HG03196 (cell line): ENCODE results near the gene RAB11FIP4.

ENCODE experiments used
- ATAC-seq: cut with Tn5 transposase; IDR thresholded peaks from one replicate; pipeline ENCODE4 v1.9.1; 2021; ENCODE audit not compliant: unreplicated experiment

The RAB11FIP4 gene

DNA sequence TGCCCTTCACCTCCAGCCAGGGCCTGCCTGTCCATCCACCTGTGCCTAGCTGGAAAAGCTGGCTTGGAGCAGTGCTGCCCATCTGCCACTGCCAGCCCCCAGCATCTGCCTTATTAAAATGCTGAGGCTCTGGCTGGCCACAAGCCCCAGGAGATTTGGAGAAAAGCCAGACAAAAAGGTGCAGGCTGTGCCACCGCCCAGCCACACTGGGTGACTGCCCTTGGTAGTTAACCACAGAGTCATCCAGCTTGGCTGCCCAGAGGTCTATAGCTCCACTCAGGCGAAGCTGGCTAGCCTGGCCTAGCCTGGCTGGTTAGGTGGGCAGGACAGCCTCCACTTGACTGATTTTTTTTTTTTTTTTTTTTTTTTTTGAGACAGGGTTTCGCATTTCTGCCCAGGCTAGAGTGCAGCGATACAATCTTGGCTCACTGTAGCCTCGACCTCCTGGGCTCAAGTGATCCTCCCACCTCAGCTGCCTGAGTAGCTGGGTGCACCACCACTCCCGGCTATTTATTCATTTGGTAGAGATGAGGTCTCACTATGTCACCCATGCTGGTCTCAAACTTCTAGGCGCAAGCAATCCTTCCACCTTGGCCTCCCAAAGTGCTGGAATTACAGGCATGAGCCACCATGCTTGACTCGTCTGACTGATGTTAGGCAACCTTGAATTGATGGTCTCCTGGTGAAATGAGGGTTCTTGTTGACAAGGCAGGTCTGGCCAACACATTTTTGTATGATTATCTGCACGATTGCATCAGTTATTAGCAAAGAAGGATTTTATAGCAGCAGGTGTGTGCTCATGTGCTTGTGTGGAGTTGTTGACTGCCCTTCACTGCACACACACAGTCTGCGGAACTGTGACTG is 103.8 kb downstream of the RAB11FIP4 start:
- ATAC-seq: no peak

DNA sequence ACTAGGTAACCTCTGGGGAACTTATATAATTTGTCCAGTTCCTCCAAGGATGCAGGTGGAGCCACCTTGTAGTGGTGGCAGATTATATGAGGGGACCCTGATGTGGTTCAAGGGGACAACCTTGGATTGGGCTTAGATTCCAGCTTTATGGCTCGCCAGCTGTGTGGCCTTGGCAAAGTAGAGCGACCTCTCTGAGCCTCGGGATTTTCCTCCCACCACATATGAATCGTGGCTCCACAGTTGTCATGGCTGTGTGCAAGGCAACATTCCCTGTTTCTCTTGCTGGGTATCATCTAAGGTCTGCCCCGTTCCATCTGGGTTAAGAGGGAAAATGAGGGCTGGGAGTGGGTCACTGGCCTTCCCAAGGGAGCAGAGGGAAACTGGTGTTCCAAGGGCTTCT is 104.6 kb downstream of the RAB11FIP4 start:
- no peak for ATAC-seq

DNA sequence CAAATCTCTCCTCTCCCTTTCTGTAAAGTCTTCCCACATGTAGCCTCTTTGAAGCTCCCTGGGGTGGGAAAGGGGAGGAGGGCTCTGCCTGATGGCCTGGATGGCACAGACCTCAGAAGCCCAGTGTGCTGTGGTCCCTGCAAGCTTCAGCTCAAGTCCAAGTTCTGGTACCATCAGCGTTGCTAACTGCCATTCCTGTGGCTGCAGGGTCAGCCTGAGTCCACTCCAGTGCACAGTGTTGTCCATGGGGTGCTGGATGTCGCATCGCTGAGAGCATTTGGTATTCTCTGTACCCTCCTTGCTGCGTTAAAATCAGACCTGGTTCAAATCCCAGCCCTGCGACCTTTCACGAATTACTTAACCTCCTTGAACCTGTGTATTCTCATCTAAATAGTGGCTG is 105.1 kb downstream of the RAB11FIP4 start:
- ATAC-seq: no peak

DNA sequence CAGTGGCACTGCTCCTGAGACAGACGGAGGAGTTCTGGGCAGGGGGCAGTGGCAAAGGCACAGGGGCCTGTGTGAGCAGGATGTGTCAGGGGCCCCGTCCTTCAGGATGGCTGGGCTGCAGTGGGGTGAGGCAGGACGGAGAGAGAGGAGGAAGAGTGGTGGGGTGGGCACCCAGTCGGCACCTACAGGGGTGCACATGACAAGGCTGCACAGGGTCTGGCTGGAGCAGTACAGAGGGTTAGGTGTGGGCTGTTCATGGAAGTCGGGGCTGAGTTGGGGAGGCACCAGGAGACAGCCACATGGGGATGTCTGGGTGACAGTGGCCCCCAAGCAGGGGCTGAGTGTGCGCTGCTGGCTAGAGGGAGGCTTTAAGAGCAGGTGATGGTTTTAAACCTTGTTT is 106.0 kb downstream of the RAB11FIP4 start:
- no peak for ATAC-seq

DNA sequence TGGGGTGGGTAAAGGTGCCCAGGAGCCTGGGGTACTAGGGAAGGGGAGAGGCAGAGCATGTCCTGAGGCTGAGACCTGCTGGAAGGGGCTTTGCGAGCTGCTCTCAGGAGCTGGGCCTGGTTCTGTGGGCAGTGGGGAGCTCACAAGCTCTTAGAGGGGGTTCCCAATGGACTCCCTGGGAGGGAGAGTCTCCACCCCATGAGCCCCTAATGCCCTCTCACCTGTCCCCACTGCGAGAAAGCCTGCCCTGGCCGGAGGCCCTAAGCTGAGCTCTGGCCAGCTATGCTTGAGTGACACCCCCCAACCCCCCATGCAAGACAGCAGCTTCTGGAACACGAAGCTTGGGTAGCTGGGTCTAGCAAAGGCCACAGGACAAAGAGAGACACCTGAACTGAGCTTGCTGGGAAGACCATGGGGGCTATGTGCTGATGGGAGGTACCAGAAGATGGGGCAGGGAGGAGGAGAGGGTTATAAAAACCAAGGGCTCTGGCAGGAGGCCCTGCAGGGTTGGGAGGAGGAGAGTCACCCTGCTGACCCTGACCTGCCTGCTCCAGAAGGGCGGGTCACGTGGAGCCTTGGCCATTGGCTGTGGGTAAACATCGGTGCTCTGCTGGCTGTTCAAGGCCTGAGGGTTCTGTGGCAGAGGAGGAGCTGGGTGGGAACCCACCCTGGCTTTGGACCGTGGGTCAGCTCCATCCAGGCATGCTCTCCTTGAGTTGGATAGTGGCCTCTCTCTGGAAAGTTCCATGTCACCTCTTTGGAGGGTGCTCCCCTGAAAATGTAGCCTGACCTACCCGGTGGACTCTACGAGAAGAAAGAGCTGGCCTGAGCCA is 106.7 kb downstream of the RAB11FIP4 start:
- ATAC-seq: no peak

DNA sequence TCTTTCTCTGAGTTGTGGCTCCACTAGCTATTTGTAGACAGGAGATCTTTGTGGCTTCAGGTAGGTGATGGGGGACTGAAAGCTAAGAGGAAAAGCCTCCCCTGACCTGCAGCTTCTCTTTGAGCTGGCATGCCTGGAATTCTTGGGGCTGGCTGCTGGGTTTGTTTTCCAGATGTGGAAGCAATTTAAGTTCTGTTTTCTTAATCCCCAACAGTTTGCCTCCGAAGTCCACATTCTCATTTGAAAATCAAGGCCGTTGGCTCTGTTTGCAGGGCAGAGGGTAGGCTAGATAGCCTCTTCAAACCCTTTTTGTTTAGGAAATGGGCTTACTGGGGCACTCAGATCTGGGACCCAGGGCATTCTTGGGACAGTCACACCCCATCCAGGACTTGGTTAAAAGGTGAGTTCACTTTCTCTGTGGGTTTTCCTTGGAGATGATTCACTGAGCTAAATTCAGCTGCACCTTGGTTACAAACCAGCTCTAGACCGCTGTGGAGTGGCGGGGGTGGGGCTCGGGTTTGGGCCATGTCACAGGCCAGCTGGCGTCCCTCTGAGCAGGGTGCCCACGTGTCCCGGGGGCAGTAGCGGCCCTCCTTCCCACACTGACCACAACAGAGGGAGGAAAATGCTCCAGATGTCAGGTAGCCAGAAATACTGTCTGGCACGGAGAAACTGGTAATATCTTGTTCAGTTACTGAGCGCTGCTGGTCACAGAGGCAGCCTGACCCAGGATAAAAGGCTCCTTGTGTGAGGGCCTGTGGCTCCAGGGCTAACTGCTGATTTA is 108.5 kb downstream of the RAB11FIP4 start:
- ATAC-seq: no peak

DNA sequence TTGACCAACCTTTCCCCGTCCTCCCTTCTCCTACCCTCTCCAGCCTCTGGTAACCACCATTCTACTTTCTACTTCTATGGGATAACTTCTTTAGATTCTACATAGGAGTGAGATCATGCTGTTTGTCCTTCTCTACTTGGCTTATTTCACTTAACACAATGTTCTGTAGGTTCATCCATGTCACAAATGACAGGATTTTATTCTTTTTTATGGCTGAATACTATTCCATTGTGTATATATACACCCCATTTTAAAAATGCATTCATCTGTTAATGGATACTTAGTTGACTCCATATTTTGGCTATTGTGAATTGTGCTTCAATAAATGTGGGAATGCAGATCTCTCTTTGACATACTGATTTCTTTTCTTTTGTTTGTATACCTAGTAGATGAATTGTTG is 115.0 kb downstream of the RAB11FIP4 start:
- ATAC-seq: no peak

DNA sequence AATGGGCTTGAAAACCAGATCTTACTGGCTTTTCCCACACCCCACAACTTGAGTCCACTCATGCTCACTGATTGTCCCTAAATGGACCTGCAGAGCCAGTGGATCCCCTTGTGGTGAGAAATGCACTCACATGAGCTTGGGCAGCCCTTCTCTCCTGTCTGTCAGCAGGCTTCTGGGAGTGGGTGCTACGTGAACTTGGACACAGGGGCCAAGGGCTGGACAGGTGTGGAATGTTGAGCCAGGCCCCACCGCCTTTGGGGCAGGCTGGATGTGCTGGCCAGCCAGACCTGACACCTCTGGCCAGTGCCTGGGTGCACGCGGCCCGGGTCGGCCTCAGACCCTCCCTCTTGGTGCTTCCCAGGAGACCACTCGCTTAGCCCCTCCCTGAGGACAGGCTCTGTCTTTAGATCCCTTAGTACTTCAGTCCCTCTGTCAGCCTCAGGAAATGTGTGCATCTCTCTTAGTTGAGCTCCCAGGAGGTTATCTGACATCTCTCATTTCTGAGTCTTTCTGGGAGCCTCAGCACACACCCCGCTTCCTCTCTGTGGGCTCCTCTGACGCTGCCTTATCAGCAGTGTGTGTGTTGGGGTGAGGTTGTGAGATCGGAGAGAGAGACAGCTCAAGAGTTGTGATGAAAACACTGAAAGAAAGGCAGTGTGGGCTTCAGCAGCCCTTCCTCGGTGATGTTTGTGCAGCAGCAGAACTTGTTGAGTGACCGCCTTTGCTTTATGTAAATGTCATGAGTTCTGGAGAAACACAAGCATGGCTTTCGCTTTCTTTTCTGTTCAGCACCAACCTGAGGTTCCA is 117.0 kb downstream of the RAB11FIP4 start:
- ATAC-seq: peak; percentile 77

DNA sequence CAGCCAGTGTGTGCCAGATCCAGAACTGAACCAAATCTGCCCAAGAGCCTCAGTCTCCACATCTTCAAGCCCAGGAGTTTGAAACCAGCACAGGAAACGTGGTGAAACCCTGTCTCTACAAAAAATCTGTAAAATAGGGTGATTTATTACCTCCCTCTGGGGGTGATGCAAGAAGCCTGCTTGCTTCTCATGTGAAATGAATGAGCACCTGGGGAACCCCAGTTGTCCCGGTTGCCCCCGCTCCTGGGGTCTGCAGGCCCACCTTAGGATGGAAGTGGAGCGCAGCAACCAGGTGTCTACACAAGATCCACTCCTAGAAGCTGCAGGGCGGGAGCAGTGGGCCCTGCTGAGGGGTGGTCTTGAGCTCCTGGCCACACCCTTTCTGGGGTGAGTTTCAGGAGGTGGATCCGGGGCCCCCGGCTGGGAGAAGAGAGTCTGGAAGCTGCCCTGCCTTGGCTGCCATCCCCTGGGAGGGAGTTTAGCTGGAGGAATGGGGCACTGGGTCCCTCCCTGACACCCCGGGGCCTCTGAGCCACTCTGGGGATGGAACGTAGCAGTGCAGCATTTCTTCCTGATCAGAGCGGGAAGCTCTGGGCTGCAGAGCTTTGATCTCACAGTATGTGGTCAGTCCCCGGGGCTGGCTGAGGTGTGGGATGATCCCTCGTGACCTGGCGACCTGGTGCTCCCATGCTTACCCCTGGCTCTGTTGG is 117.8 kb downstream of the RAB11FIP4 start:
- no peak for ATAC-seq

DNA sequence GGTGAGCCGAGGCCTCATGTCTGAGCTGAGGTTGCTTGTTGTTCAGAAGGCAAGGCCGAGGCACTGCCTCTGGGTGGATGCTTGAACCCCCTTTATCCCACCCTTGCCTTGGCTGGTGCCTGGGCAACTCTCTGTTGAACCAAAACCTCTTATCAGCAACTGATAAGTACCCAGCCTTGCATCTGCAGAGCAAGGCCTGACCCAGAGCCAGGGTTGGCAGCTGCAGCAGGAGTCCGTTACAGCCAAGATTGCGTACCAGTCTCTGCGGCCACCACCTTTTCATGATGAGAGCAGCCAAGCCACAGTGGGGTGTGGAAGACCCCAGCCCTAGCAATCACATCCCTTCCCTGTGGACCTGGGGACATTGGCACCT is 118.3 kb downstream of the RAB11FIP4 start:
- no peak for ATAC-seq

DNA sequence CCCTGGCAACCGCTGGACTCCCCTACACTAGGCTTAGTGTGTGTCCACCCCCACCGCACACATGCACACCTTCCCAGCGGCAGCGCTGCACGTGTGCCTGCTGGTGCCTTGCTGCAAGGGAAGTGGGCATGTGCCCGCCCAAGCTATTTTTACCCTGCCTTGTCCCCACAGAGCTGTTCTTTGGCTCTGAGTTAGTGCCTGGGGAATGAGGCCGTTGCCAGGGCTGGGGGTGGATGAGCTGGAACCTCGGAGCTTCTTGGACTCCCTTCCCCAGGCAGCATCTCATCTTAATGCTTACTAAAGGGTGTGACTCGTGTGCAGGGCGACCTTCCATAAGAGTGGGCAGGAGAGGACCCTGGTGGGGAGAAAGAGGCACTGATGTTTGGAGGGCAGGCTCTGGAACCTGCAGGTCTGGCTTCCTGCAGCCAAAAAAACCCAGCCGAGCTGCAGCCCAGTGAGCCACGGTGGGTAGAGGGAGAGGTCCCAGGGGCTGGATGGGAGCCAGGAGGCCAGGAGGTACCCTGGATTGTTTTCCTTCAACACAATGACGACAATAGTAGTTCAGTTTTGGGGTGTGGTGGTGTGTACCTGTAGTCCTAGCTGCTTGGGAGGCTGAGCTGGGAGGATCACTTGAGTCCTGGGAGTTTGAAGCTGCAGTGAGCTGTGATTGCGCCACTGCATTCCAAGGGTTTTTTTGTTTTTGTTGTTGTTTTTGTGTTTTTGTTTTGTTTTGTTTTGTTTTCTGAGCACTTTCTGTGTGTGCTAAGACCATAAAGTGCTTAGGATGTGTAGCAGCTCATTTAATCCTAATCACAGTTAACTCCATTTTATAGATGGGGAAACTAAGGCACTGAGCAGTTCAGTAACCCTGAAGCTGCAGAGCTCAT is 119.1 kb downstream of the RAB11FIP4 start:
- no peak for ATAC-seq

DNA sequence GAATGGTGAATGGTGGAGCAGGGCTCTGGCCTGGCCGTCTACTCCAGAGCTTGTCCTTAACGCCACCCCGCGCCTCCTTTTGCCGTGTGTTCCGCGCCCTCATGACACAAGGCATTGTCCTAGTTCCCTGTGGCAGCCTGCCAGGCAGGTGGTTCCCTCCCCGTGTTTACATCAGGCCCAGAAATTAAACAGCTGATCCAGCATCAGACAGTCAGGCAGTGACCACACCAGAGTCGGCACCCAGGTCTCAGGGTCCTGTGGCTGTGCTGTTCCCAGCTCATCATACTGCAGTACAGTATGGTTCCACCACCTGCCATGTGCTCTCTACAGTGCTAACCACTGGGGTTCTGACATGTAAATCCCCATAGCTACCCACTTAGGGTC is 119.7 kb downstream of the RAB11FIP4 start:
- ATAC-seq: no peak

DNA sequence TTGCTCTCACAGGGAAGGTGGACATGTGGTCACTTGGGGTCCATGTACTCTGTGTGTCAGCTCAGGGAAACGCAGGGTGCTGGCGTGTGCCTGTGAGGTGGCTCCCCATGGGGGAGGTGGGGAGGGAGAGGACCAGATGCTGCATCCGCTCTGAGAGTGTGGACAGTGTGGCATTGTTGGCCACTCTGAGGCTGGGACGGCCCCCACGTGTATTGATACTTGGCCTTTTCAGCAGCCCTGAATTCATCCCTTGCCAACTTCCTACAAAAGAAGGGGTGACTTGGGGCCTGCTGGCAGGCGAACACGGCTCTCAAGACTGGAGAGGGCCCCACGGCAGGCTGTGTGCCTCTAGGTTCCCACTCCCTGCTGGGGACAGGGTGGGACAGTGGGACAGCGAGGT is 120.1 kb downstream of the RAB11FIP4 start:
- ATAC-seq: no peak

DNA sequence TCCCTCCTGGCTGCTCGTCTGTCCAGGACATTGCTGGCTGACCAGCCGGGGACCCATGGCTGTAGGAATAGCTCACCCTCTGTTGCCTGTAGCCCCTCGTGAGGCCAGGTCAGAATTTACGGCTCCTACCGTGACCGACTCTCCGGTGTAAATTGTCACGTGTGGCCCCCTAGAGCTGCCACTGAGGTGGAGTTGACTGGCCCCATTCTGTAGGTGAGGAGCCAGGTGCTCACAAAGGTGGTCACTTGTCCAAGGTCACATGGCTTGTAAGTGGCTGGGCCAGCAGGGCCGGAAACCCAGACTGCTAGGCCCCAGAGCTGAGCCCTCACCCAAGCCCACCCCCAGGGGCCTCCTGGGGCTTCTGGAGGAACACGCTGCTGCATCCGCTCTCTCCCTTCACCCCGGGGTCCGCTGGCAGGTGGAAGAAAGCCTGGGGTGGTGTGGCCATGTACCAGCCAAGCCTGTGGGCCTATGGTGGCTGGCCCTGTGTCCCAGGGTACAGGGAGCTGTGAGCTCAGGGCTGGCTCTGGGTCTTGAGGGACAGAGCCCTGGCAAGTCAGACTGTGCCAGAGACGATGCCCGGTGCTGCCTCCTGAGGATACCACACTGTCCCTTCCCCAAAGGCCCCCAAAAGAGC is 120.7 kb downstream of the RAB11FIP4 start:
- no peak for ATAC-seq

DNA sequence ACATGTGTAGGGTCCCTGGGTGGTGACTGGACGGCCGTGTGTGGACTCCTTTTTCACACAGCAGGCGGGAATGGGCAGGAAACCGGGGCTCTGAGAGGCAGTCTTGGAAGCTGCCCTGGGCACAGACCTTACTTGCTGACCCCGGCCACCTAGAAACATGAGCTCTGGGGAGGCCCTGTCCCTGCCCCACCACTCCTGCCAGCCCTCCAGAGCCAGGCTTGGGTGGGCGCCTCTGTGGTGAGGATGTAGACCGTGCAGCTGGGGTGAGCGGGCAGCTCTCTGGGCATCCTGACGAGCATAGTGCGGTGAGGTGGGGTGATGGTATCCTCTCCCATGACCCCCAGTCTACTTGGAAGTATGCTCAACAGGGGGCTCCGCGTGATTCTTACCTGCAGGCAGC is 121.3 kb downstream of the RAB11FIP4 start:
- ATAC-seq: no peak

DNA sequence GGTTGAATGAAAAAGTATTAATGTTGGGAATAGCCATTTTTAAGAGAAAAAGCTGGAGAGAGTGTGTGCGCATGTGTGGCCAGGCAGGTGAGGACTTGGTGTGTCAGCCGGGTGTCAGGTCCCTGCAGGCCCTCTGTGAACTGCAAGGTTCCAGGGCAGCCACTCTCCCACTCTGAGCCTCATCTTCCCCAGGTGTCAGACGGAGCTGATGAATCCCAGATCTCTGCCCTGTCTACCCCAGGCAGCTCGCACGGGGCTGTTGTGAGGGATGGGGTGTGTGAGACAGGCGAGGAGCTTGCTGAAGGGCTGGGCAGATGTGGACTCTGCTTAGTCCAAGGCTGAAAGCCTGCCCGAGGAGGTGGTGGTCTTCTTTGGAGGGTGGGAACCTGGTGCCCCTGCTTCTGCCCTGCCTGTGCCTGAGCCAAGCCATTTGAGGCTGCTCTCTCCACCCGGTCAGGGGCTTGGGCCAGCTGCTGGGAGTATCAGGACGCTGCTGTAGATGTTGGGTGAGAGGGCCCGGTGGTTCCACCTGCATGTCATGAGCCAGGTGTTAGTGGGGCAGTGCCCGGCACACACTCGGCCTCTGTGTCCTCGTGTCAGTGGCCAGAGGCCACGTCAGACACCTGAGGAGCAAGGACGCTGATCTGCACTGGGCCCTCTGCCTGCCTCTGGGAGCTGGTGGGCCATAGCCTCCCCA is 122.4 kb downstream of the RAB11FIP4 start:
- ATAC-seq: no peak

DNA sequence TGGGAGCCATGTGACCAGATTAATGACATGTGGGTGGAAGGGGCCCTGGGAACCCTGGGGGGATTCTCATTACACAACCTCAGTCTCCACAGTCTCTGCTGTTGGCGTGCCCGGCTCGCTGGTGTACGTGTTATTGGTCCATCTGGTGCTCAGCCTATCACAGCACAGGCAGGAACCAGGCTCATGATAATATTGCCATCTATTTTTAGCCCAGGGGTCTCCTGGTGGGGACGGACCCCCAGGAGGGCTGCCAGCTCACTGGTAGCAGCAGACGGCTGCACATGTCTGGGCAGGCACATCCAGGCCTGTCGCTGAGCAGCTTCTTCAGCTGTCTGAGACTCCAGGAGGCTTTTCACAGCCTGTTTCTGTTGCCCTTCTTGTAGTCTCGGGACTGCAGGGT is 123.8 kb downstream of the RAB11FIP4 start:
- ATAC-seq: no peak

DNA sequence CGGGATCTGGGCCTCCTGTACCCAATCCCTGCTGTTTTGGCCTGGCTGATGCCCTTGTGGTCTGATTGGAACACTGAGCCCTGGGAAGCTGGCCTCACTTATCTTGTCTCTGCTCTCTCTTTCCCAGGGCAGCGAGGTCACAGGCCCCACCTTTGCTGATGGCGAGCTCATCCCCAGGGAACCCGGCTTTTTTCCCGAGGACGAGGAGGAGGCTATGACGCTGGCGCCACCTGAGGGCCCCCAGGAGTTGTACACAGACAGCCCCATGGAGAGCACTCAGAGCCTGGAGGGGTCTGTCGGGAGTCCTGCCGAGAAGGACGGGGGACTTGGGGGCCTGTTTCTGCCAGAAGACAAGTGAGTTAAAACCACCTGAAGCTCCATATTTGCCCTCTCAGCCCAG is 126.0 kb downstream of the RAB11FIP4 start:
- no peak for ATAC-seq
